H9 (cell line): ENCODE measurements around the gene DBET. TPM values are rescaled to one million over a fixed set of nuclear protein-coding genes. Genes with fewer than 3 reads are reported as not detected.

Experiments
- DNase-seq: peaks from one replicate; pipeline ENCODE4 v3.0.0-alpha.2; 2017
- H2AFZ ChIP-seq: one replicate; pipeline ENCODE4 v1.6.1; 2013; ENCODE audit warnings: mild to moderate bottlenecking, low read length, control low read depth, moderate library complexity
- H2AK5ac ChIP-seq: 2 replicates; pipeline ENCODE4 v1.6.1; 2013; ENCODE audit warnings: low read length, control low read depth, mixed read lengths; ENCODE audit not compliant: insufficient read length
- H2BK120ac ChIP-seq: one replicate; pipeline ENCODE4 v1.6.1; 2013; ENCODE audit warnings: low read depth, mild to moderate bottlenecking, low read length, control low read depth, inconsistent platforms; ENCODE audit not compliant: poor library complexity, severe bottlenecking
- H2BK12ac ChIP-seq: 2 replicates; pipeline ENCODE4 v1.6.1; 2013; ENCODE audit warnings: low read length, control low read depth, mixed read lengths, low read depth; ENCODE audit not compliant: insufficient read length
- H2BK15ac ChIP-seq: 2 replicates; pipeline ENCODE4 v1.6.1; 2013; ENCODE audit warnings: low read depth, low read length, control low read depth
- H2BK20ac ChIP-seq: one replicate; pipeline ENCODE4 v1.6.1; 2013; ENCODE audit warnings: low read depth, mild to moderate bottlenecking, low read length, control low read depth, inconsistent platforms; ENCODE audit not compliant: poor library complexity, severe bottlenecking
- H2BK5ac ChIP-seq: 2 replicates; pipeline ENCODE4 v1.6.1; 2013; ENCODE audit warnings: low read length, control low read depth, mixed read lengths; ENCODE audit not compliant: insufficient read length
- H3K14ac ChIP-seq: 2 replicates; pipeline ENCODE4 v1.6.1; 2013; ENCODE audit warnings: low read length, control low read depth; ENCODE audit not compliant: insufficient read depth
- H3K18ac ChIP-seq: 2 replicates; pipeline ENCODE4 v1.6.1; 2013; ENCODE audit warnings: low read depth, mild to moderate bottlenecking, mixed read lengths, low read length, control low read depth; ENCODE audit not compliant: insufficient read length
- H3K23ac ChIP-seq: 2 replicates; pipeline ENCODE4 v1.6.1; 2013; ENCODE audit warnings: low read length, control low read depth, mixed read lengths, low read depth; ENCODE audit not compliant: insufficient read length
- H3K23me2 ChIP-seq: 2 replicates; pipeline ENCODE4 v1.6.1; 2013; ENCODE audit warnings: low read depth, mild to moderate bottlenecking, mixed read lengths, low read length, control low read depth; ENCODE audit not compliant: insufficient read length, poor library complexity, severe bottlenecking
- H3K27ac ChIP-seq: 2 replicates; pipeline ENCODE4 v1.5.1; 2013; ENCODE audit warnings: low read length, control low read depth, mixed read lengths, low read depth; ENCODE audit not compliant: insufficient read length
- H3K27me3 ChIP-seq: 2 replicates; pipeline ENCODE4 v1.6.1; 2013; ENCODE audit warnings: low read length, control low read depth, inconsistent platforms; ENCODE audit not compliant: insufficient read depth
- H3K4ac ChIP-seq: 2 replicates; pipeline ENCODE4 v1.6.1; 2013; ENCODE audit warnings: low read depth, mild to moderate bottlenecking, control low read depth, inconsistent platforms, low read length, moderate library complexity
- H3K4me1 ChIP-seq: 2 replicates; pipeline ENCODE4 v1.6.1; 2013; ENCODE audit warnings: low read length, control low read depth, inconsistent platforms; ENCODE audit not compliant: insufficient read depth
- H3K4me2 ChIP-seq: 2 replicates; pipeline ENCODE4 v1.6.1; 2013; ENCODE audit warnings: low read length, control low read depth, mixed read lengths; ENCODE audit not compliant: insufficient read length, insufficient read depth
- H3K56ac ChIP-seq: 2 replicates; pipeline ENCODE4 v1.6.1; 2013; ENCODE audit warnings: low read depth, mild to moderate bottlenecking, mixed read lengths, low read length, control low read depth; ENCODE audit not compliant: insufficient read length
- H3K79me1 ChIP-seq: 2 replicates; pipeline ENCODE4 v1.6.1; 2013; ENCODE audit warnings: low read depth, mild to moderate bottlenecking, moderate library complexity, low read length, control low read depth, inconsistent platforms; ENCODE audit not compliant: insufficient read depth, poor library complexity, severe bottlenecking
- H3K79me2 ChIP-seq: 2 replicates; pipeline ENCODE4 v1.6.1; 2013; ENCODE audit warnings: low read length, control low read depth, inconsistent platforms; ENCODE audit not compliant: insufficient read depth
- H3K9ac ChIP-seq: 2 replicates; pipeline ENCODE4 v1.6.1; 2013; ENCODE audit warnings: low read length, control low read depth, mixed read lengths; ENCODE audit not compliant: insufficient read length; ENCODE audit errors: extremely low read depth
- H3K9me3 ChIP-seq: one replicate; pipeline ENCODE4 v1.6.1; 2013; ENCODE audit warnings: low read depth, low read length, inconsistent platforms; ENCODE audit not compliant: control insufficient read depth
- H3T11ph ChIP-seq: one replicate; pipeline ENCODE4 v1.6.1; 2013; ENCODE audit warnings: mild to moderate bottlenecking, low read length, control low read depth, inconsistent platforms
- H4K20me1 ChIP-seq: one replicate; pipeline ENCODE4 v1.6.1; 2013; ENCODE audit not compliant: control insufficient read depth, insufficient read length, insufficient read depth
- H4K5ac ChIP-seq: 2 replicates; pipeline ENCODE4 v1.6.1; 2013; ENCODE audit warnings: low read depth, mild to moderate bottlenecking, mixed read lengths, low read length, control low read depth; ENCODE audit not compliant: insufficient read length
- H4K8ac ChIP-seq: replicated peaks from 2 replicates; pipeline ENCODE4 v1.6.1; 2013; ENCODE audit warnings: low read length, control low read depth, mixed read lengths, low read depth; ENCODE audit not compliant: insufficient read length
- H4K91ac ChIP-seq: 2 replicates; pipeline ENCODE4 v1.6.1; 2013; ENCODE audit warnings: low read depth, mild to moderate bottlenecking, moderate library complexity, mixed read lengths, low read length, control low read depth; ENCODE audit not compliant: insufficient read length
- H3K27ac Mint-ChIP-seq, 3 experiments: 2 replicates in 2 of 3; 3 replicates in 1 of 3; pipeline ENCODE4 v1.8.0; 2020 to 2021; ENCODE audit warnings: mixed read lengths in 3 of 3, mild to moderate bottlenecking in 1 of 3, moderate library complexity in 1 of 3
- H3K27me3 Mint-ChIP-seq: 2 replicates; pipeline ENCODE4 v1.8.0; 2021; ENCODE audit warnings: low read depth, mild to moderate bottlenecking, moderate library complexity, mixed read lengths
- H3K36me3 Mint-ChIP-seq, 3 experiments: 2 replicates in 2 of 3; 3 replicates in 1 of 3; pipeline ENCODE4 v1.8.0; 2020 to 2021; ENCODE audit warnings: low read depth in 3 of 3, mixed read lengths in 3 of 3; ENCODE audit not compliant: insufficient read depth in 1 of 3
- H3K4me1 Mint-ChIP-seq, 2 experiments: 2 replicates each; pipeline ENCODE4 v1.8.0; 2020; ENCODE audit warnings: mixed read lengths in 2 of 2
- H3K4me3 Mint-ChIP-seq, 2 experiments: 2 replicates in 1 of 2; 3 replicates in 1 of 2; pipeline ENCODE4 v1.8.0; 2020 to 2021; ENCODE audit warnings: mild to moderate bottlenecking in 2 of 2, mixed read lengths in 2 of 2, moderate library complexity in 1 of 2
- H3K9me3 Mint-ChIP-seq, 2 experiments: 2 replicates in 1 of 2; 3 replicates in 1 of 2; pipeline ENCODE4 v1.8.0; 2020; ENCODE audit warnings: mild to moderate bottlenecking in 2 of 2, mixed read lengths in 2 of 2, moderate library complexity in 1 of 2
- WGBS: extraction: QIAGEN DNeasy Blood & Tissue Kit; methylation state at CpG from one replicate; pipeline ENCODE4 v1.1.7; 2013; ENCODE audit warnings: missing lambda C conversion rate, low lambda C conversion rate, mixed read lengths; ENCODE audit not compliant: insufficient read length; ENCODE audit errors: extremely low coverage; 5-methylcytosine and 5-hydroxymethylcytosine counted together
- total RNA-seq: library from RNA; stranded (reverse); gene quantifications from 2 replicates; pipeline ENCODE4 v1.2.1, GENCODE V29; 2021
- TF ChIP-seq, protein P1 (sequence below): fragments of 200-600 bp; sonication (generic); conservative IDR thresholded peaks from 3 replicates; pipeline ENCODE4 v1.8.0; 2021; ENCODE audit warnings: antibody characterized with exemption, mild to moderate bottlenecking

DBET gene
- total RNA-seq, 1 experiment from 2014 or later = not detected

DNA sequence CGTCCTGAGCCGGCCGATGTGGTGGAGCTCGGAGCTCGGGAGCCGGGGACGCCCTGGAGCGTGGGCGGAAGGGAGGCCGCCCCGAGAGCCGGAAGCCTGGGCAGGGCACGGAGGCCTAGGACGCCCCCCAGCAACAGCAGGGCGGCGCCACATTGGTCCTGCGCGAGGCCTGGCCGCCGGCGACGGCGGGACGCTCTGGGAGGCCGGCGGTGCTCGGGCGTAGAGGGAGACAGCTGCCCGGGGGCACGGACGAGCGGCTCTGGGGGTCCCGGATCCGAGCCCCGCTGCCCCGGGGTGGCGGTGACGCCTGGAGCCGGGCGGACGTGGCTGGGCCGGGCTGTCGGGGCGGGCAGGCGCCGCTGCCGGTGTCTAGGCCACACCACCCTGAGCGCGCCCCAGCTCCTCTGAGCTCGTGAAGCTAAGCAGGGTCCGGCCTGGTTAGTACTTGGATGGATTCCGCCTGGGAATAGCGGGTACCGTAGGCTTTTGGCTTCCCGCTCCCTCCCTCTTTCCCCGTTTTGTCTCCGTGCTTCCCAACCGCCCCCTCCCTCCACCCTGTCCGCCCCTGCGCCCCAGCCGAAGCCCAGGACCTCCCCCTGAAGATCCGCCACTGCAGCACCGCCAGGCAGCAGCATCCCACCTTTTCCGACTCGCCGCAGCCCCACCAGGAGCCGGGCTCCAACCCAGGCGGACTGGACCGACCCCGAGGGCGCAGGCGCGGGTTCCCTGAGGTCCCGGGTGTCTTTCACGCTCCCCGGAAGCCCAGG lies 49.3 kb upstream of the DBET start:
- Histone ChIP-seq H3K79me1 (no peaks in the 10 kb centered on the region), H3K4ac (no peak overlapping the region), H3K27ac (no peak overlapping the region), H3K27me3 (peaks cover 36% of the 10 kb centered on the region), H3K23me2 (peaks cover 3% of the 10 kb centered on the region), H2BK15ac (no peak overlapping the region), H2AFZ (no peak overlapping the region), H4K20me1 (no peaks in the 10 kb centered on the region), H3K56ac (no peak overlapping the region), H3K79me2 (no peaks in the 10 kb centered on the region), H2BK20ac (no peak overlapping the region), H3T11ph (no peak overlapping the region), H3K4me2 (peak overlapping the region; percentile 51), H2AK5ac (no peak overlapping the region), H2BK120ac (no peak overlapping the region), H3K14ac (no peak overlapping the region), H3K23ac (no peak overlapping the region), H4K5ac (no peak overlapping the region), H3K9ac (no peak overlapping the region), H3K9me3 (peaks cover 34% of the 10 kb centered on the region), H3K4me1 (no peaks in the 10 kb centered on the region), H2BK12ac (no peak overlapping the region), H4K91ac (no peak overlapping the region), H2BK5ac (no peak overlapping the region), H4K8ac (no peak overlapping the region), H3K18ac (no peak overlapping the region)
- WGBS = no CpG with 5 or more reads among the region's 76 CpGs
- H3K36me3 Mint-ChIP-seq = peaks cover 25 to 36% (median 27%) of the 10 kb centered on the region in 3 experiments
- H3K27ac Mint-ChIP-seq = no peak overlapping the region
- H3K4me3 Mint-ChIP-seq = no peak overlapping the region
- peaks cover 6% of the 10 kb centered on the region for H3K27me3 Mint-ChIP-seq
- no peaks in the 10 kb centered on the region for H3K4me1 Mint-ChIP-seq
- peak; percentile 52 for DNase-seq
- TF ChIP-seq, protein P1, sequence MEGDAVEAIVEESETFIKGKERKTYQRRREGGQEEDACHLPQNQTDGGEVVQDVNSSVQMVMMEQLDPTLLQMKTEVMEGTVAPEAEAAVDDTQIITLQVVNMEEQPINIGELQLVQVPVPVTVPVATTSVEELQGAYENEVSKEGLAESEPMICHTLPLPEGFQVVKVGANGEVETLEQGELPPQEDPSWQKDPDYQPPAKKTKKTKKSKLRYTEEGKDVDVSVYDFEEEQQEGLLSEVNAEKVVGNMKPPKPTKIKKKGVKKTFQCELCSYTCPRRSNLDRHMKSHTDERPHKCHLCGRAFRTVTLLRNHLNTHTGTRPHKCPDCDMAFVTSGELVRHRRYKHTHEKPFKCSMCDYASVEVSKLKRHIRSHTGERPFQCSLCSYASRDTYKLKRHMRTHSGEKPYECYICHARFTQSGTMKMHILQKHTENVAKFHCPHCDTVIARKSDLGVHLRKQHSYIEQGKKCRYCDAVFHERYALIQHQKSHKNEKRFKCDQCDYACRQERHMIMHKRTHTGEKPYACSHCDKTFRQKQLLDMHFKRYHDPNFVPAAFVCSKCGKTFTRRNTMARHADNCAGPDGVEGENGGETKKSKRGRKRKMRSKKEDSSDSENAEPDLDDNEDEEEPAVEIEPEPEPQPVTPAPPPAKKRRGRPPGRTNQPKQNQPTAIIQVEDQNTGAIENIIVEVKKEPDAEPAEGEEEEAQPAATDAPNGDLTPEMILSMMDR = no peak
- H3K9me3 Mint-ChIP-seq = peaks cover 76 to 90% of the 10 kb centered on the region in 2 experiments
